ENCODE results near the gene APBB2.
"Not testable (repeated sequence)": the region's sequence is repeated elsewhere in the genome, so short reads cannot be mapped to it uniquely, and the experiment has no call there.

Gene APBB2

GRCh38 chr4:41060352-41061334 lies 153.7 kb downstream of the APBB2 start:
- DNase-seq (ENCODE audit: low spot score) = no peak

DNA sequence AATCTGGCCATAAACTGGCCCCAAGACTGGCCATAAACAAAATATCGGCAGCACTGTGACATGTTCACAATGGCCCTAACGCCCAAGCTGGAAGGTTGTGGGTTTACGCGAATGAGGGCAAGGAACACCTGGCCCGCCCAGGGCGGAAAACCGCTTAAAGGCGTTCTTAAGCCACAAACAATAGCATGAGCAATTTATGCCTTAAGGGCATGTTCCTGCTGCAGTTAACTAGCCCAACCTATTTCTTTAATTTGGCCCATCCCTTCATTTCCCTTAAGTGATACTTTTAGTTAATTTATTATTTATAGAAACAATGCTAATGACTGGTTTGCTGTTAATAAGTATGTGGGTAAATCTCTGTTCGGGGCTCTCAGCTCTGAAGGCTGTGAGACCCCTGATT lies 154.9 kb downstream of the APBB2 start:
- DNase-seq (ENCODE audit: low spot score) = not testable (repeated sequence)

DNA sequence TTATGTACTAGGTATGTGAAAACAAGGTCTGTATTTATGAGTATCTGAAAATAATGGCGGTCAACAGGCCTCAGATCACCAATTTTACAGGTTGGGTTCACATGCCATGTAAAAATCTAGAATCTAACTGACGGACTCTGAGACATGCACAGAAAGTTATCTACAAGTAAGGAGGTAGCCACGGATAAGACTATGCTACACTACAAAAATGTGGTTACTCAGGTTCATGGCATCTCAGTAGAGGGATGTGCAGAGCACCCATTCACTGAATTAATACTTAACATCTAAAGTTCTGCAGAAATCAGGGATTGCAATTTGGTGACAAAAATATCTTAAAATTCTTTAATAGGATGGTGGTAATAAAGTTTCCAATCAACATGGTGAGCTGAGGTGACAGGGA lies 155.9 kb downstream of the APBB2 start:
- DNase-seq (ENCODE audit: low spot score) = no peak

GRCh38 chr4:41057467-41057866 lies 156.9 kb downstream of the APBB2 start:
- no peak for DNase-seq (ENCODE audit: low spot score)

GRCh38 chr4:41052287-41052686 lies 162.1 kb downstream of the APBB2 start:
- no peak for DNase-seq (ENCODE audit: low spot score)

DNA sequence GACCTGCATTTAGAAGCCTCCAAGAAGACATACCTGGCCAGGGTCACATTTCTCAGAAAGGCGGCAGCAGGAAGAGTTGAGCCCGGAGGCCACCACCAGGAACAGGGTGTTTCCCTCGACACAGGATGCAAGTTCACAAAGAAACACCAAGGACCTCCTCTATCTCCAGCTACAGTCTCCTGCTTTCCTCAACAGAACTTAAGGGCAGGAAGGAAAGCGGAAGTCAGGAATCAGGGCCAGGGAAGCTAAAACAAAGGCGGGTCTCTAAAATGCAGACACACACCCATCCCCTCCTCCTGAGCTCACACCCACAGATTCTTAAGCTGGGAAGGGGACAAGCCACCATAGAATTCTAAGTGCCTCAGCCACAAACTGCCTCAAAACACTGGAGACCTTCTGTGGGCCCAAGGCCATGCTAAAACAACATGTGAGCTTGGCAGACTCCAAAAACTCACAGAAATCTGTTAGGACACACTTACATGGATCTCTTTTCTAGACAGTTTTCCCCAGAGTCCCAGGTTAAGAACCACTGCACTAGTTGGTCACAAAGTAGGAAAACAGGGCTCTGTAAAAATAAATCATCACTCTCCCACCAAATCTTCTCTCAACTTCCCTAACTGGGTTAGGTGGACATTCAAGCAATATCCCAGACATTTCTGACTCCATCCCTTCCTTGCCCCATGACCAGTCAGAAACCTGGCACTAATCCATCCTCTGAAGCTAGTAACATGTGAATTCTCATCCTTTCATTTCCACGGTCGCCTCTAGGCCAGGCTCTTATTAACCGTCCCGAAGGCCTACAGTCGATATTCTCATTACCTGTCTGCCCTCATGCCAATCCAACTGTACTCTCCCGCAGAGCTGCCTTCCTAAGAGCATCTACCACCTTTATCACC lies 163.2 kb downstream of the APBB2 start:
- DNase-seq (ENCODE audit: low spot score) = no peak

GRCh38 chr4:41050116-41050515 lies 164.2 kb downstream of the APBB2 start:
- DNase-seq (ENCODE audit: low spot score) = no peak

- not testable (repeated sequence) for DNase-seq (ENCODE audit: low spot score)
These were observed 165.2 kb downstream of the APBB2 start for GRCh38 chr4:41049176-41049575.

DNA sequence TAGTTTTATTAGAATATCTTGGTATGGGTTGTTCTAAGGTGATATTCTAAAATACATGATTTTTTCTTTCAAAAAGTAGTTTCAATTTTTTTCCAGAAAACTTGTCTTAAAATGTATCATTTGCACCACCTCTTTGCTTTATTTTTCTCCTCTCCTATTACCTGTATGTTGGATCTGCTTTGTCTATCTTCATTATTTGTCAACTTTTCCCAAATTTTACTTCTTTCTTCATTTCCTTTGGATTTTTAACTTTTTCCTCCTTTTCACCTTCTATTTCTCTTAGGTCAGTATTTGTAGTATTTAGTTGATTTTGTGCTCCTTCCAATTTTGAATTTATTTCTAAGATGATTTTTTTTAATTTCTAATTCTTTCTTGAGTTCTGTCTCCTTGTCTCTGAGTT lies 169.6 kb downstream of the APBB2 start:
- DNase-seq (ENCODE audit: low spot score) = no peak

DNA sequence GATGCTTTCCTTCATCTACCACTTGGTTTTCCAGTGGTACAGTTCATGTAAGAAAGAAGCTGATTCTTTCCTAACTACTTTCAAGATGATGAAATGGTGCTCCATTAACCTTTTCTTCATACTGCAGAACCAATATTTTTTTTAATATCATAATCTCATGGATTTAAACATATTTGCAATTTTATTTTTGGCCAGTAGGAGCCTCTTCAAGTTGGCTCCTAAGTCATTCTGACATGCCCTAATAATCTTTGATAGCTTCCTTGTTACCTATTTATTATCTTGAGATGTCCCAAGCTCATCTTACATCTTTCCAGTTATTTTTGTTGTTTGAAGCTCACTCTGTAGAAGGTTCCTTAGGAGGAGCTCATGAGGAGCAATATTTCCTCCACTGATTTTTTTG lies 170.2 kb downstream of the APBB2 start:
- no peak for DNase-seq (ENCODE audit: low spot score)

GRCh38 chr4:41043465-41043864 lies 170.9 kb downstream of the APBB2 start:
- no peak for DNase-seq (ENCODE audit: low spot score)

GRCh38 chr4:41041551-41041950 lies 172.8 kb downstream of the APBB2 start:
- DNase-seq (ENCODE audit: low spot score) = no peak

- no peak for DNase-seq (ENCODE audit: low spot score)
These were observed 175.0 kb downstream of the APBB2 start for GRCh38 chr4:41039317-41039716.

DNA sequence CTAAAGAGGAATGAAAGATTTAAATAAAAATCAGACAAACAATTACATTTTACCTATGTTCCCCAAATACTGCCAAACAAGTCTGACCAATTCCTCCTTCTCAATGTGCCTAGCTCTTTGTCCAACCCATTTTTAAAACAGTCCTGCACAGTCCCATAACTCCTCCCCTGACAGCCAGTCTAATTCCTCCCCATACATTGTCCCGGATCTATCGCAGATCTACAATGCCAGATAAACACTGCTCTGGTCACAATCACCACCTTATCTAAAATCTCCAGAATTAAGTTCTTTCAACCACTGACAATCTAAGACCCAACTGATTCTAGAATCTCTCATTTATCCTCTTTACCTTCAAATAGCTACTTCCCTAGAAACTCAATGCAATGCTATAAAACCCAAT lies 176.0 kb downstream of the APBB2 start:
- no peak for DNase-seq (ENCODE audit: low spot score)

GRCh38 chr4:41029098-41029497 lies 185.2 kb downstream of the APBB2 start:
- DNase-seq (ENCODE audit: low spot score) = no peak

DNA sequence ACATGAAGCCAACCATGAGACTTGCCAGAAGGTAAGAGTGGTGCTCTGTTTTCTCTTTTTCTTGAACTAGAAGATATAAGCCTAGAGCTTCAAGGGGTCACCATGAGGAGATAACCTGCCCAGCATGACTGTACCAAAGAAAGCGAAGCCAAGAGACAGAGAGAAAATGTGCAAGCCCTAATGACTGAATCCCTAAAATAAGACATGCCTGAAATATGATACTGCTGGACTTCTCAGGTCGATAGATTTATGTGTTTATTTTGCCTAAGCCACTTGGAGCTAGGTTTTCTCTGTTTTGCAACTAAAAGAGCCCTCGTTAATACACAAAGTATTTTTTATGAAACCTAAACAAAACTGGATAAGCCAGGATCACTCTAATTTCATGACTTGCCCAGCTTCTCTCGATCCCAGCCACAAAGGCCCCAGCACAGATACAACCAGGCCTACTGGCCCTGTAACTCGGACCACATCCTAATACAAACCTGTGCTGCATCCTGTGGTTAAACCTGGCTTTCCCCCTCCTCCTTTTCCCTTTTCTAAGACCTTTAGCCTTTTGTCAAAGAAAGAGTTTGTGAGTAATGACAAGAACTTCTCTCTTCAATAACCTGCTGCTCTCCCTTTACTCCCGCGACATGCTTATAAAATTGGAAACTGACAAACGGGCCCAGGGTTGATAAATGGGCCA lies 185.8 kb downstream of the APBB2 start:
- DNase-seq (ENCODE audit: low spot score) = no peak

- DNase-seq (ENCODE audit: low spot score) = no peak
These were observed 187.4 kb downstream of the APBB2 start for GRCh38 chr4:41026971-41027370.

GRCh38 chr4:41025824-41026223 lies 188.5 kb downstream of the APBB2 start:
- no peak for DNase-seq (ENCODE audit: low spot score)

GRCh38 chr4:41024556-41025491 lies 189.5 kb downstream of the APBB2 start:
- no peak for DNase-seq (ENCODE audit: low spot score)

DNA sequence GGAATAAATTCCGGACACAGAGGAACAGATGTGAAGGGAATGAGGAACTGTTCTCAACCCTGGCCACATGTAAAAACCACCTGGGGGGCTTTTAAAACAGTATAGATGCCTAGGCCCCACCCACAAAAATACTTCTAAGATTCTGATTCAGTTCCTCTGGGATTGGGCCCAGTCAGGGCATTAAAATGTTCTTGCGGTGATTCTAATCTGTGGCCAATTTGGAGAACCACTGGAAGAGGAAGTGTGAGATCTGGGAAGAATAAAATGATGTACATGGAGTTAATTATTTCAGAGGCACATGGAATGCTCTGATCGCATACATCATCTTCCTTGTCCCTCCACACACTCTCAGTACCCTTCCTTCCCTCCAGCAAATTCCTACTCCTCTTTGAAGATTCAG lies 192.2 kb downstream of the APBB2 start:
- DNase-seq (ENCODE audit: low spot score) = no peak

GRCh38 chr4:41015016-41015675 lies 199.2 kb downstream of the APBB2 start:
- no peak for DNase-seq (ENCODE audit: low spot score)
